ENCODE results near the gene CYS1. TPM values are rescaled to one million over a fixed set of nuclear protein-coding genes. Genes with fewer than 3 reads are reported as not detected.

Gene CYS1
- 1.3 and 4.1 TPM in 2 replicates for total RNA-seq

GRCh38 chr2:10079870-10080535, at the start of gene CYS1:
Gene CYS1, minus strand, starts transcription at chr2:10080411. Its CDS starts 188 bp downstream, at chr2:10080223.

GRCh38 chr2:10122500-10123280, 42.5 kb upstream of the CYS1 start, which contains the start of gene RRM2:
Gene RRM2, plus strand, starts transcription at chr2:10122739. Its CDS starts 60 bp downstream, at chr2:10122799.

GRCh38 chr2:10043256-10043905, 36.8 kb downstream of the CYS1 start, which contains the start of gene KLF11:
Gene KLF11, plus strand, starts transcription at chr2:10043550. Its CDS starts 167 bp downstream, at chr2:10043717.

Other genes starting within 250 kb of the CYS1 start
- 13.2 and 14.3 TPM in 2 replicates for gene TAF1B, start 236.9 kb downstream of the CYS1 start, total RNA-seq
- gene GRHL1, start 128.7 kb downstream of the CYS1 start, total RNA-seq = 2.3 and 10.1 TPM in 2 replicates
- 6.6 and 9.3 TPM in 2 replicates for gene KLF11, start 36.9 kb downstream of the CYS1 start, total RNA-seq
- 22.4 and 136 TPM in 2 replicates for gene RRM2, start 42.3 kb upstream of the CYS1 start, total RNA-seq
- 73.3 and 85.7 TPM in 2 replicates for gene HPCAL1, start 222.5 kb upstream of the CYS1 start, total RNA-seq